ENCODE results near the gene C2CD4C.

DNA sequence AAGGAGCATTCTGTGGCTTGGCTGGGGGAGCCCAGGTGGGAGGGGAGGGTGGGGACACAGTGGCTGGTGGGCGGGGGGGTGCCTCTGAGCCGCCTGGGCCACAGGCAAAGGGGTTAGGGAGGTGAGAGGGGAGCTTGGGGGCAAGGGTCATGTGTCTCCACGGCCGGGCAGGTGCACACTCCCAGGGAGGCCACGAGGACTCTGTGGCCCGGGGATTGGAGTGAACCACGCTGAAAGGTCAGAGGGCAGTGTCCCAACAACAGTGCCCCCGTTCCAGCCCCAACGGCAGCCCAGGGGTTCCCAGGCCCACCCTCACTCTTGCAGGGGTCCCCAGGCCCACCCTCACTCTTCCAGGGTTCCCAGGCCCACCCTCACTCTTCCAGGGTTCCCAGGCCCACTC, 9.6 kb downstream of the C2CD4C start:
- TF ChIP-seq, protein P1, sequence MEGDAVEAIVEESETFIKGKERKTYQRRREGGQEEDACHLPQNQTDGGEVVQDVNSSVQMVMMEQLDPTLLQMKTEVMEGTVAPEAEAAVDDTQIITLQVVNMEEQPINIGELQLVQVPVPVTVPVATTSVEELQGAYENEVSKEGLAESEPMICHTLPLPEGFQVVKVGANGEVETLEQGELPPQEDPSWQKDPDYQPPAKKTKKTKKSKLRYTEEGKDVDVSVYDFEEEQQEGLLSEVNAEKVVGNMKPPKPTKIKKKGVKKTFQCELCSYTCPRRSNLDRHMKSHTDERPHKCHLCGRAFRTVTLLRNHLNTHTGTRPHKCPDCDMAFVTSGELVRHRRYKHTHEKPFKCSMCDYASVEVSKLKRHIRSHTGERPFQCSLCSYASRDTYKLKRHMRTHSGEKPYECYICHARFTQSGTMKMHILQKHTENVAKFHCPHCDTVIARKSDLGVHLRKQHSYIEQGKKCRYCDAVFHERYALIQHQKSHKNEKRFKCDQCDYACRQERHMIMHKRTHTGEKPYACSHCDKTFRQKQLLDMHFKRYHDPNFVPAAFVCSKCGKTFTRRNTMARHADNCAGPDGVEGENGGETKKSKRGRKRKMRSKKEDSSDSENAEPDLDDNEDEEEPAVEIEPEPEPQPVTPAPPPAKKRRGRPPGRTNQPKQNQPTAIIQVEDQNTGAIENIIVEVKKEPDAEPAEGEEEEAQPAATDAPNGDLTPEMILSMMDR (IDR thresholded peaks at IDR 0.05) = no peak
- TF ChIP-seq POLR2AphosphoS5 (IDR thresholded peaks at IDR 0.05; ENCODE audit: low read depth, low read length) (no peak), SIN3A (IDR thresholded peaks at IDR 0.05; ENCODE audit: borderline replicate concordance, insufficient read depth, low read depth, low read length) (no peak), REST (IDR thresholded peaks at IDR 0.05; ENCODE audit: insufficient read depth in 1 of 2, low read depth in 2 of 2, low read length in 1 of 2) (no peak), TCF7L2 (IDR thresholded peaks at IDR 0.05; ENCODE audit: low read depth, low read length) (no peak)
